H9 (cell line): ENCODE data around the gene BARX2. TPM values are rescaled to one million over a fixed set of nuclear protein-coding genes. Genes with fewer than 3 reads are reported as not detected.

Source experiments
- DNase-seq: peaks from one replicate; pipeline ENCODE4 v3.0.0-alpha.2; 2017
- H2AFZ ChIP-seq: one replicate; pipeline ENCODE4 v1.6.1; 2013; ENCODE audit warnings: mild to moderate bottlenecking, low read length, control low read depth, moderate library complexity
- H2AK5ac ChIP-seq: 2 replicates; pipeline ENCODE4 v1.6.1; 2013; ENCODE audit warnings: low read length, control low read depth, mixed read lengths; ENCODE audit not compliant: insufficient read length
- H2BK120ac ChIP-seq: one replicate; pipeline ENCODE4 v1.6.1; 2013; ENCODE audit warnings: low read depth, mild to moderate bottlenecking, low read length, control low read depth, inconsistent platforms; ENCODE audit not compliant: poor library complexity, severe bottlenecking
- H2BK12ac ChIP-seq: 2 replicates; pipeline ENCODE4 v1.6.1; 2013; ENCODE audit warnings: low read length, control low read depth, mixed read lengths, low read depth; ENCODE audit not compliant: insufficient read length
- H2BK15ac ChIP-seq: 2 replicates; pipeline ENCODE4 v1.6.1; 2013; ENCODE audit warnings: low read depth, low read length, control low read depth
- H2BK20ac ChIP-seq: one replicate; pipeline ENCODE4 v1.6.1; 2013; ENCODE audit warnings: low read depth, mild to moderate bottlenecking, low read length, control low read depth, inconsistent platforms; ENCODE audit not compliant: poor library complexity, severe bottlenecking
- H2BK5ac ChIP-seq: 2 replicates; pipeline ENCODE4 v1.6.1; 2013; ENCODE audit warnings: low read length, control low read depth, mixed read lengths; ENCODE audit not compliant: insufficient read length
- H3K14ac ChIP-seq: 2 replicates; pipeline ENCODE4 v1.6.1; 2013; ENCODE audit warnings: low read length, control low read depth; ENCODE audit not compliant: insufficient read depth
- H3K18ac ChIP-seq: 2 replicates; pipeline ENCODE4 v1.6.1; 2013; ENCODE audit warnings: low read depth, mild to moderate bottlenecking, mixed read lengths, low read length, control low read depth; ENCODE audit not compliant: insufficient read length
- H3K23ac ChIP-seq: 2 replicates; pipeline ENCODE4 v1.6.1; 2013; ENCODE audit warnings: low read length, control low read depth, mixed read lengths, low read depth; ENCODE audit not compliant: insufficient read length
- H3K23me2 ChIP-seq: 2 replicates; pipeline ENCODE4 v1.6.1; 2013; ENCODE audit warnings: low read depth, mild to moderate bottlenecking, mixed read lengths, low read length, control low read depth; ENCODE audit not compliant: insufficient read length, poor library complexity, severe bottlenecking
- H3K27ac ChIP-seq: 2 replicates; pipeline ENCODE4 v1.5.1; 2013; ENCODE audit warnings: low read length, control low read depth, mixed read lengths, low read depth; ENCODE audit not compliant: insufficient read length
- H3K27me3 ChIP-seq: 2 replicates; pipeline ENCODE4 v1.6.1; 2013; ENCODE audit warnings: low read length, control low read depth, inconsistent platforms; ENCODE audit not compliant: insufficient read depth
- H3K4ac ChIP-seq: 2 replicates; pipeline ENCODE4 v1.6.1; 2013; ENCODE audit warnings: low read depth, mild to moderate bottlenecking, control low read depth, inconsistent platforms, low read length, moderate library complexity
- H3K4me1 ChIP-seq: 2 replicates; pipeline ENCODE4 v1.6.1; 2013; ENCODE audit warnings: low read length, control low read depth, inconsistent platforms; ENCODE audit not compliant: insufficient read depth
- H3K4me2 ChIP-seq: 2 replicates; pipeline ENCODE4 v1.6.1; 2013; ENCODE audit warnings: low read length, control low read depth, mixed read lengths; ENCODE audit not compliant: insufficient read length, insufficient read depth
- H3K56ac ChIP-seq: 2 replicates; pipeline ENCODE4 v1.6.1; 2013; ENCODE audit warnings: low read depth, mild to moderate bottlenecking, mixed read lengths, low read length, control low read depth; ENCODE audit not compliant: insufficient read length
- H3K79me1 ChIP-seq: 2 replicates; pipeline ENCODE4 v1.6.1; 2013; ENCODE audit warnings: low read depth, mild to moderate bottlenecking, moderate library complexity, low read length, control low read depth, inconsistent platforms; ENCODE audit not compliant: insufficient read depth, poor library complexity, severe bottlenecking
- H3K79me2 ChIP-seq: 2 replicates; pipeline ENCODE4 v1.6.1; 2013; ENCODE audit warnings: low read length, control low read depth, inconsistent platforms; ENCODE audit not compliant: insufficient read depth
- H3K9ac ChIP-seq: 2 replicates; pipeline ENCODE4 v1.6.1; 2013; ENCODE audit warnings: low read length, control low read depth, mixed read lengths; ENCODE audit not compliant: insufficient read length; ENCODE audit errors: extremely low read depth
- H3K9me3 ChIP-seq: one replicate; pipeline ENCODE4 v1.6.1; 2013; ENCODE audit warnings: low read depth, low read length, inconsistent platforms; ENCODE audit not compliant: control insufficient read depth
- H3T11ph ChIP-seq: one replicate; pipeline ENCODE4 v1.6.1; 2013; ENCODE audit warnings: mild to moderate bottlenecking, low read length, control low read depth, inconsistent platforms
- H4K20me1 ChIP-seq: one replicate; pipeline ENCODE4 v1.6.1; 2013; ENCODE audit not compliant: control insufficient read depth, insufficient read length, insufficient read depth
- H4K5ac ChIP-seq: 2 replicates; pipeline ENCODE4 v1.6.1; 2013; ENCODE audit warnings: low read depth, mild to moderate bottlenecking, mixed read lengths, low read length, control low read depth; ENCODE audit not compliant: insufficient read length
- H4K8ac ChIP-seq: replicated peaks from 2 replicates; pipeline ENCODE4 v1.6.1; 2013; ENCODE audit warnings: low read length, control low read depth, mixed read lengths, low read depth; ENCODE audit not compliant: insufficient read length
- H4K91ac ChIP-seq: 2 replicates; pipeline ENCODE4 v1.6.1; 2013; ENCODE audit warnings: low read depth, mild to moderate bottlenecking, moderate library complexity, mixed read lengths, low read length, control low read depth; ENCODE audit not compliant: insufficient read length
- H3K27ac Mint-ChIP-seq, 3 experiments: 2 replicates in 2 of 3; 3 replicates in 1 of 3; pipeline ENCODE4 v1.8.0; 2020 to 2021; ENCODE audit warnings: mixed read lengths in 3 of 3, mild to moderate bottlenecking in 1 of 3, moderate library complexity in 1 of 3
- H3K27me3 Mint-ChIP-seq: 2 replicates; pipeline ENCODE4 v1.8.0; 2021; ENCODE audit warnings: low read depth, mild to moderate bottlenecking, moderate library complexity, mixed read lengths
- H3K36me3 Mint-ChIP-seq, 3 experiments: 2 replicates in 2 of 3; 3 replicates in 1 of 3; pipeline ENCODE4 v1.8.0; 2020 to 2021; ENCODE audit warnings: low read depth in 3 of 3, mixed read lengths in 3 of 3; ENCODE audit not compliant: insufficient read depth in 1 of 3
- H3K4me1 Mint-ChIP-seq, 2 experiments: 2 replicates each; pipeline ENCODE4 v1.8.0; 2020; ENCODE audit warnings: mixed read lengths in 2 of 2
- H3K4me3 Mint-ChIP-seq, 2 experiments: 2 replicates in 1 of 2; 3 replicates in 1 of 2; pipeline ENCODE4 v1.8.0; 2020 to 2021; ENCODE audit warnings: mild to moderate bottlenecking in 2 of 2, mixed read lengths in 2 of 2, moderate library complexity in 1 of 2
- H3K9me3 Mint-ChIP-seq, 2 experiments: 2 replicates in 1 of 2; 3 replicates in 1 of 2; pipeline ENCODE4 v1.8.0; 2020; ENCODE audit warnings: mild to moderate bottlenecking in 2 of 2, mixed read lengths in 2 of 2, moderate library complexity in 1 of 2
- WGBS: extraction: QIAGEN DNeasy Blood & Tissue Kit; methylation state at CpG from one replicate; pipeline ENCODE4 v1.1.7; 2013; ENCODE audit warnings: missing lambda C conversion rate, low lambda C conversion rate, mixed read lengths; ENCODE audit not compliant: insufficient read length; ENCODE audit errors: extremely low coverage; 5-methylcytosine and 5-hydroxymethylcytosine counted together
- total RNA-seq: library from RNA; stranded (reverse); gene quantifications from 2 replicates; pipeline ENCODE4 v1.2.1, GENCODE V29; 2021
- TF ChIP-seq, protein P1 (sequence below): fragments of 200-600 bp; sonication (generic); conservative IDR thresholded peaks from 3 replicates; pipeline ENCODE4 v1.8.0; 2021; ENCODE audit warnings: antibody characterized with exemption, mild to moderate bottlenecking

BARX2 gene
- total RNA-seq, 1 experiment from 2014 or later = not detected

DNA sequence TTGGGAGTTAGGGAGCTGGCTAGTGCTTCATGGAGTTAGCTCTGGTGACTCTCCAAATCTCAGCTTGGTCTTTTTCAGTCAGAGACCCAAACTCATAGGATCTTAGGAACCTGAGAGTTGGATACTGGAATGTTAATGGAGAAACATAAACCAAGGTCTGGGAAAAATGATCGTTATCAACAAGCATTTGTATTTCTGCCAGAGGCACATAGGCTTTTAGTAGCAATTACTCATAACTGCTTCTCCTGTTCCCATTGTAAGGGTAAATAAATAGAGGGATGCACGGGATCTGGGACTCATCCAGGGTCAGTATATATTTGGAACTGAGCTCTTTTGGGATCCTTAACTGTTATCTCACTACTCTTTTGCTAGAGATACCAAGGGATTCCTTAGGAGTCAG is 4.8 kb downstream of the BARX2 start:
- TF ChIP-seq, protein P1, sequence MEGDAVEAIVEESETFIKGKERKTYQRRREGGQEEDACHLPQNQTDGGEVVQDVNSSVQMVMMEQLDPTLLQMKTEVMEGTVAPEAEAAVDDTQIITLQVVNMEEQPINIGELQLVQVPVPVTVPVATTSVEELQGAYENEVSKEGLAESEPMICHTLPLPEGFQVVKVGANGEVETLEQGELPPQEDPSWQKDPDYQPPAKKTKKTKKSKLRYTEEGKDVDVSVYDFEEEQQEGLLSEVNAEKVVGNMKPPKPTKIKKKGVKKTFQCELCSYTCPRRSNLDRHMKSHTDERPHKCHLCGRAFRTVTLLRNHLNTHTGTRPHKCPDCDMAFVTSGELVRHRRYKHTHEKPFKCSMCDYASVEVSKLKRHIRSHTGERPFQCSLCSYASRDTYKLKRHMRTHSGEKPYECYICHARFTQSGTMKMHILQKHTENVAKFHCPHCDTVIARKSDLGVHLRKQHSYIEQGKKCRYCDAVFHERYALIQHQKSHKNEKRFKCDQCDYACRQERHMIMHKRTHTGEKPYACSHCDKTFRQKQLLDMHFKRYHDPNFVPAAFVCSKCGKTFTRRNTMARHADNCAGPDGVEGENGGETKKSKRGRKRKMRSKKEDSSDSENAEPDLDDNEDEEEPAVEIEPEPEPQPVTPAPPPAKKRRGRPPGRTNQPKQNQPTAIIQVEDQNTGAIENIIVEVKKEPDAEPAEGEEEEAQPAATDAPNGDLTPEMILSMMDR = no peak
- Histone ChIP-seq H3K79me1 (no peaks in the 10 kb centered on the region), H3K23me2 (peaks cover under 1% of the 10 kb centered on the region), H4K91ac (no peak overlapping the region), H2BK5ac (no peak overlapping the region), H3K27ac (no peak overlapping the region), H3T11ph (no peak overlapping the region), H3K27me3 (peaks cover 8% of the 10 kb centered on the region), H3K79me2 (no peaks in the 10 kb centered on the region), H3K18ac (no peak overlapping the region), H3K14ac (no peak overlapping the region), H2AFZ (no peak overlapping the region), H4K5ac (no peak overlapping the region), H3K4me2 (no peak overlapping the region), H3K9me3 (no peaks in the 10 kb centered on the region), H2BK15ac (no peak overlapping the region), H3K4ac (no peak overlapping the region), H2BK120ac (no peak overlapping the region), H3K56ac (no peak overlapping the region), H3K4me1 (no peaks in the 10 kb centered on the region), H4K20me1 (no peaks in the 10 kb centered on the region), H3K9ac (no peak overlapping the region), H3K23ac (no peak overlapping the region), H4K8ac (no peak overlapping the region), H2AK5ac (no peak overlapping the region), H2BK12ac (no peak overlapping the region), H2BK20ac (no peak overlapping the region)
- Mint-ChIP-seq H3K27ac (no peak overlapping the region), H3K36me3 (no peaks in the 10 kb centered on the region), H3K4me3 (no peak overlapping the region), H3K4me1 (peaks cover 10 to 11% of the 10 kb centered on the region in 2 experiments), H3K9me3 (no peaks in the 10 kb centered on the region; a peak in 1 of 5 replicates), H3K27me3 (peaks cover 73% of the 10 kb centered on the region)
- no CpG with 5 or more reads among the region's 2 CpGs for WGBS
- DNase-seq = no peak
